Stimulated activated CD4-positive, alpha-beta T cell treated with anti-CD3 and anti-CD28 coated beads, Interleukin-12 subunit alpha, Interleukin-12 subunit beta, amount 100 ng/mL, for 24 hours (primary cell): ENCODE data around the gene SGSM2.

Experiments used
- DNase-seq, 2 experiments: peaks; one replicate each; pipeline ENCODE4 v3.0.0-alpha.2; 2020; ENCODE audit warnings: low read depth in 2 of 2

Gene SGSM2

DNA sequence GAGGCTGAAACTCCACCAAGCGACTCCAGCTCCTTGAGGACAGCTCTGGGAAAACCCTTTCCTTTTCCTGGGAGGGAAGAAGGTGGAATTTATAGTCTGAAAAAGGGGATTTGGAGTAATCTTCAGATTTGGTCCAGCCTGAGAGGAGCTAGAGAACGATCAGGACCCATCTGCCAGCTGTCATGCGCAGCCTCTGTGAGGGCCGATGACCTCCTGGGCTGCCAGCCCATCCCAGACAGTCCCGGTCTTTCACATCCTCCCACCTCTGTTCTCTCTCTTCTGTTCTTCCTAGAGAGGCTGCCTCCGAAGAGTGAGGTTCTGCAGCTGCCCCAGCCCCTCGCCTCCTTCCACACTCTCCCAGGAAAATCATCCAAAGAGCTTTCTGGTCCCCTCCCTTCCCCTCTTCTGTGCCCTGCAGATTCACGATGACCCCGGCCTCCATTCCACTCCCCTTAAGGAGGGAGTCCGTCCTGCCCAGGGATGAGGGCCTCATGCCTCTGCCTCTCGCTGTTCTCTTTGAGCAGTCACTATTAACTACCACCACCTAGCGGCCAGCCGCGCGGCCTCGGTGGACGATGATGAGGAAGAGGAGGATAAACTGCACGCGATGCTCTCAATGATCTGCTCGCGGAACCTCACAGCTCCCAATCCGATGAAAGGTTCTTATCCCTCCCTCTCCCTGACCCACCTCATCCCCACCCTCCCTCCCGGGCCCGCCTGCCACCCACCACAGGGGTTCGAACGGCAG, 29.6 kb downstream of the SGSM2 start:
- no peak for DNase-seq

DNA sequence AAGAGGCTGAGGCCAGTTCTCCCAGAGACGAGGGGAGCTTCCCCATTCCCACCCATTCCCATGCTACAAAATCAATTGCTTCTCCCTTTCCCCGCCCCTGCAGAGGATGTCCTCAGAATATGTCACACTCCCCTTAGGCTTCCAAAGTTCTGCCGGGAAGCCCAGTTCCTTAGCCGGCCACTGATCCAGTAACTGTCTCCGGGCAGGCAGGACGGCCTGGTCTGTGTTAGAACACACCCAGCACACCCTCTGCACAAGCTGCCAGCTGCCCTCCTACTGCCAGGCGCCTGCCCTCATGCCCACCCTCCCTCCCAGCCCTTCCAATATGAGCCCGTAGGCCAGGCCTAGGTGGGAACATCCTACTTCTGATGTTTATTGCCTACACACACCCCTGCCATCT, 31.1 kb downstream of the SGSM2 start:
- no peak for DNase-seq

DNA sequence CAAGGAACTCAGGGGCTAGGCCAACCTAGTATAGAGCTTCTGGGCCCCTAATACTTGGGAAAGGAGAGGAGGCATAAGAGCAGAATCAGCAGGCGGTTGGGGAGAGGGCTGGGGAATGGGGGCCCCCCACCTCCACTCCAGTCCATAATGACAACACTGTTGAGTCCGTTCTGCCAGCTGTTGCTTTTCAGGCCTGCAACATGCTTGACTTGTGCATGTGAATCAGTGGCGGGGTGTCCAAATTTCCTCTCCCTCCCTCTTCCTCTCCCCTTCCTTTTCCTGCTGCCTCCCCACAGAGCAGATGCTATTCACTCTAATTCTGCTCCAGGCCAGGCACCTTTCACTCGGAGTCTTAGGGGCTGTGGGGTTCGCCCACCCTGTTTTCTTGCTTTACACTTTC, 31.7 kb downstream of the SGSM2 start:
- DNase-seq, result no peak

DNA sequence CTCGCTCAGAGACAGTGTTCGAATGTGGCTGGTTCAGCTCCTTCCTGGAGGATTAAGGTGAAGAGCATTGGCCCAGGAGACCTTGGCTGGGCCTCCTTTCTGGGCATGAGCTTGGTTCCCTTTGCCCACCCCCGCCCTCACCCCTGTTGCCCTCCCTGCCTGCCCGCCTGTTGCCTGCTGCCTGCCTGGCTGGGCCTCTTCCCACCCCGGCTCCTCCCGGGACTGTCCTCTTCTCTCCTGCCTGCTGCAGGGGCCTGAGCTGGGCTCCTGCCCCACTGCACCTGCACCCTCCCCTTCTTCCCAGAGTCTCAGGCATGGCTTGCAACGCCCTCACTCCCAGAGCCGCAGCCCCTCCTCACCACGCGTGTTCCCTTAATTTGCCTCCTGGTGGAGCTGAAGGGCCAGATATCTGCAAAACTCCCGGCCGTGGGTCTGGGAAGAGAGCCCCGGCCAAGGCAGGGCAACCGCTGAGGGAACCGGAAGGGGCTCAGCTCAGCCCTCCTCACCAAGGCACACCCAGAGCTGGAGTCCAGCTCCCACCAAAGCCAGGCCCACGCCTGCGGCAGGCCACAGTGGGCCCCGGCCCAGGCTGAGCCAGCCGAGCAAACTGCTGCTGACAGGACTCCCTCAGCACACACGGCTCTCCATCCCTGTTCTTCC, 32.4 kb downstream of the SGSM2 start:
- no peak for DNase-seq

DNA sequence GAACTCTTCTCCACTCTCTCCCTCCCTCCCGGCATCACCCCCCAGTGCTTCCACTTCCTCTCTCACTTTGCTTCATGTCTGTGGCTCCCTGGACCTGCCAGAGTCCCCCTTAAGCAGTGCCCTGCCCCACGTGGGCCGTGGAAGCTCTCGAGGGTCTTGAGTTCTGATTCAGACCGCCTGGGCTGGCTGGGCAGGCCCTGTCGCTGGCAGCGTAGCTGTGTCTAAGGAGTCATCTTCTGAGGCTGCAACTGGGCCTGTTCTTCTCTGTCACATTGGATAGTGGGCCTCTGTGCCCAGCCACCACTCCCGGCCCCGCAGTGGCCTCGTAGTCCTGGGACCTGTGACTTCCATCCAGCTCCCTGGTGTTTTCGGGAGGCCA, 32.9 kb downstream of the SGSM2 start:
- no peak for DNase-seq

DNA sequence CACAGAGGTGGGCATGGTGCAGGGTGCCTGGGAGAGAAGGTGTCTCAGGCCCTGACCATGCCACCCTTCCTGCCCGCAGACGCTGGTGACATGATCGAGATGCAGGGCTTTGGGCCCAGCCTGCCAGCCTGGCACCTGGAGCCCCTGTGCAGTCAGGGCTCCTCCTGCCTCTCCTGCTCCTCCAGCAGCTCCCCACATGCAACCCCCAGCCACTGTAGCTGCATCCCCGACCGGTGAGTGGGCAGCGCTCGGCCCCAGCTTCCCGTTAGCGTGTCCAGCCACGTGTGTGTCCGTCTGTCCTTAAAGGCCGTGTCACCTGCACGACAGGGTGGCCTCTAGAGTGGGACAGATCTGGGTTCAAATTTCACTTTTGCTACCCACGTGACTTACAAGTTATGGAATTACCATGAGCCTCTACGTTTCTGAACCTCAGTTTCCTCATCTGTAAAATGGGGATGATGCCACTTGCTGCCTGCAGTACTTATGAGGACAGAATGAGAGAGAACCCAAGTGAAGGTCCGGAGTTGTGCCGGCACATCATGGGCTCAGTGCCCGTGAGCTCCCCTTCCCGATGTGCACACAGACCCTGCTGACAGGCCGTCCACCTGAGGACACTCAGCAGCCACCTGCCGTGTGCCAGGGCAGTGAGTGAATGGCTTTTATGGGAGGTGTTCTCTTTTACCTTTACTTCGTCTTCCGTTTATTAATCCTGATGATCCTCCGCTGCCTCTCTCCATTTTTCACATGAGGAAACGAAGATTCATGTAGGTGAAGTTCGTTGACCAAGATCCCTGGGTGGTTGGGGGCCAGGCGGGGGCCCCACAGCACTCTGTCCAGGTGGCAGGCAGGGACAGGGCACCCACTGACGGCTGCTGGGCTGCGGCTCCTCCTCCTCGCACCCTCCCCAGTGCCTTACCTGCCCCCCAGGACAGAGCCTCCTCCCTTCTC, 34.2 kb downstream of the SGSM2 start:
- DNase-seq, result no peak

GRCh38 chr17:2372180-2372579, 34.9 kb downstream of the SGSM2 start:
- DNase-seq, result no peak

- DNase-seq, result no peak
Measured at GRCh38 chr17:2372681-2373080, 35.4 kb downstream of the SGSM2 start.

GRCh38 chr17:2373179-2373578, 35.9 kb downstream of the SGSM2 start:
- DNase-seq, result no peak

- DNase-seq, result no peak
Measured at GRCh38 chr17:2374549-2375285, 37.4 kb downstream of the SGSM2 start.

GRCh38 chr17:2375406-2375805, 38.1 kb downstream of the SGSM2 start:
- DNase-seq, result no peak

- no peak for DNase-seq
Measured at GRCh38 chr17:2376107-2376506, 38.8 kb downstream of the SGSM2 start.

DNA sequence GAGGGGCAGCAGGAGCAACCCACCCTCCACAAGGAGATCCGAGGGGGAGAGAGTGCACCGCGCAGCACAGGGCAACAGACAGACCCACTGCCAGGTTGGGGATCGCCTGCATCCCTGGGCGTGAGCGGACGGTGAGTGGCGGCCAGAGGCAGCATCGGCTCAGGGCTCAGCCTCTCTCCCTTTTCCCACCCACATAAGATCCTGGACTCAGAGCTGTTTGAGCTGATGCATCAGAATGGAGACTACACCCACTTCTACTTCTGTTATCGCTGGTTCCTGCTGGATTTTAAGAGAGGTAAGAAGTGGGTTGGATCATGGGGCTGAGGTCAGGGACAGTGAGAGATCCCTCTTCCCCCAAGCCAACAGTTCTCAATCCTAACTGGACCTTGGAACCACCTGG, 40.4 kb downstream of the SGSM2 start:
- DNase-seq, result no peak

GRCh38 chr17:2378905-2379304, 41.6 kb downstream of the SGSM2 start:
- no peak for DNase-seq

DNA sequence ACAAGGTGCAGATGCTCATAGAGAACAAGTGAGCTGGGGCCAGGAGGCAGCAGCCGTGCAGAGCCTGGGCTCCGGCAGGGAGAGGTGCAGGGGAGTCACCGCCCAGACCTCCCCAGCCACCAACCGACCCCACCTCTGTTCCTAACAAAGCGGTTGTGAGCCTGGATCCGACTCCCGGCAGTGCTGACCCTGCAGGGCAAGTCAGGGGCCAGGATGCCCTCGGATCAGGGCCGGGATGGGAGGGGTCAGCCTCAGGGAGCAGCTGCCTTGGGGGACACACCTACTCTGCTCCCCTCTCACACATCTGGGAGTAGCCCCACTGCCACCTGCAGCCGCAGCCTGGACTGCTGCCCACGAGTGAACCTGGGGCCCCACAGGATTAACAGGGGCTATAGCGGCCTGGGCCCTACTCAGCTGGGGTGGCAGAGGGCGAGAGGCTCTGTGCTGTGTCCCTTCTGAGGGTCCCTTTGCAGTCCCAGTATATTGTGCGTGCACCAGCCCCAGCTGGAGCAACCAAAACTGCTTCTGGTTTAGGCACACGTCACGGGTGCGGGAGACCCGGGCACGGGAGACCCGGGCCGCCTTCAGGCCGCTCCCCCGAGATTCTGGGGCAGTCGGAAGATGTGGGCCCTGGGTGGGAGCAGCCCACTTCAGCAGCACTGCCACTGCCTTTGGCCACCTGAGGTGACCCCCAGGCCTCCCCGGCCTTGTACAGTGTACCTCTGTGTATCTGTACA, 42.4 kb downstream of the SGSM2 start:
- DNase-seq, result no peak

DNA sequence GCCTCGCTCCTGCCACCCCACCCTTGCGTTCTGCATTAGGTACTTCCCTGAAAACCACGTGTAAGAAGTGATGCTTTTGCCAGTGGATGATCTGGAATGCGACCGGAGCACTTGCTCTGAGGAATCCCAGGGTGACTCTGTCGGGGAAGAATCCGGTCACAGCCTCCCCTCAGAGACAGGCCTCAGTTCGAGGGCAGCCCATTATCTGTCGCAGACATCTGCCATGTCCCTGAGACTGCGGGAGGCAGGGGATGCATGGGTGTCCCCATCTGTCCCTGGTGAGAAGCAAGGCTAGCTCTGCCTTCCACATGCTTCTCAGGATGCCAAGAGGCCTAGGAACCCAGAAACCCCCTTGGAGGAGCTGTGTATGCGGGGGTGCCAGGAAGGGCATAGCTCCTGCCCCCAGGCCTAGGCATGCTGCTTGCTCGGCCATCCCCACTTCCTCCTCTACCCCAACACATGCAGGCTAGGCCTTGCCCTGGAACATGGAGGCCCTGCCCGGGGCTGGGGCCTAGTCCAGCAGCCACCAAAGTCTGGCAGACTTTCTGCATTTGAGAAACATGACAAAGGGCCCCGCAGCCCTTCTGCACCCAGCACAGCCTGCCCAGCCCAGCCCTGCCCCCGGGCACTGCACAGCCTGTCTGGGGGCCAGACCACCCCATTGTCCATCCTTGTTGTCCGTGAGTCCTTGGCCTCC, 43.1 kb downstream of the SGSM2 start:
- DNase-seq, result no peak

- DNase-seq, result no peak
Measured at GRCh38 chr17:2380950-2381649, 43.8 kb downstream of the SGSM2 start.

GRCh38 chr17:2383628-2384167, 46.4 kb downstream of the SGSM2 start:
- no peak for DNase-seq

- DNase-seq, result no peak
Measured at GRCh38 chr17:2384439-2385127, 47.3 kb downstream of the SGSM2 start.
